Measurements from ENCODE around the gene ZNF213.

The ZNF213 gene

GRCh38 chr16:3149193-3149530, 14.3 kb downstream of the ZNF213 start:
- Histone ChIP-seq H3K27ac (ENCODE audit: extremely low read depth, low read depth, low read length) (peak overlapping the region; percentile 88; the same call in 1 of the 2 replicates), H3K4me3 (ENCODE audit: low read depth, low read length) (no peak overlapping the region), H3K36me3 (ENCODE audit: control insufficient read depth in 2 of 2, insufficient read depth in 1 of 2, low read length in 2 of 2) (no peaks in the 10 kb centered on the region), H3K9me3 (ENCODE audit: control insufficient read depth, insufficient read depth, low read depth, low read length) (no peaks in the 10 kb centered on the region), H3K4me1 (ENCODE audit: control insufficient read depth, insufficient read depth, low read length) (no peaks in the 10 kb centered on the region)
- TF ChIP-seq ZNF600 (tag by site-specific recombination; IDR thresholded peaks at IDR 0.05) (no peak), ZNF473 (tag by site-specific recombination; IDR thresholded peaks at IDR 0.05) (no peak), ZNF501 (tag by site-specific recombination; IDR thresholded peaks at IDR 0.05) (no peak), ZBTB7A (tag by site-specific recombination; IDR thresholded peaks at IDR 0.05; ENCODE audit: low read depth) (no peak), ZBTB8A (tag by site-specific recombination; IDR thresholded peaks at IDR 0.05) (no peak), ZNF37A (tag by site-specific recombination; IDR thresholded peaks at IDR 0.05) (no peak), FEZF1 (tag by site-specific recombination; IDR thresholded peaks at IDR 0.05) (no peak), ZNF530 (tag by site-specific recombination; IDR thresholded peaks at IDR 0.05; ENCODE audit: low read depth) (no peak), ZNF394 (tag by site-specific recombination; IDR thresholded peaks at IDR 0.05; ENCODE audit: borderline replicate concordance) (no peak), GLI2 (tag by site-specific recombination; IDR thresholded peaks at IDR 0.05; ENCODE audit: borderline replicate concordance, low read depth) (no peak), ZNF10 (tag by site-specific recombination; IDR thresholded peaks at IDR 0.05) (no peak)
- ChIA-PET POLR2A (interaction anchor here (1.7 to 2.3 kb wide), 3 partner anchors 10 to 20 kb away, joined by 5 to 38 read pairs (median 16); partner anchors contain the start of gene ZNF213), CTCF (interaction anchor here (0.6 to 2.4 kb wide), 5 partner anchors 9 to 1140 kb away, joined by 3 to 14 read pairs (median 3); partner anchors contain the start of gene ZNF213)

- H3K36me3 ChIP-seq (ENCODE audit: control insufficient read depth in 2 of 2, insufficient read depth in 1 of 2, low read length in 2 of 2): no peaks in the 10 kb centered on the region
- peak overlapping the region; percentile 59 for H3K4me3 ChIP-seq (ENCODE audit: low read depth, low read length)
- H3K4me1 ChIP-seq (ENCODE audit: control insufficient read depth, insufficient read depth, low read length): no peaks in the 10 kb centered on the region
- H3K9me3 ChIP-seq (ENCODE audit: control insufficient read depth, insufficient read depth, low read depth, low read length): no peaks in the 10 kb centered on the region
- ChIA-PET POLR2A (interaction anchor here (0.7 to 2.3 kb wide), 17 partner anchors 9 to 308 kb away, joined by 3 to 38 read pairs (median 5); partner anchors contain the start of genes NAA60, OR1F1, ZNF174 and ZNF213), CTCF (interaction anchor here (0.6 to 3.0 kb wide), 11 partner anchors 10 to 1139 kb away, joined by 3 to 15 read pairs (median 3); partner anchors contain the start of gene ZNF213)
- peak overlapping the region; percentile 88 for H3K27ac ChIP-seq (ENCODE audit: extremely low read depth, low read depth, low read length)
- TF ChIP-seq ZNF621 (tag by site-specific recombination; IDR thresholded peaks at IDR 0.05) (no peak), IKZF3 (tag by site-specific recombination; IDR thresholded peaks at IDR 0.05) (no peak), REST (tag by site-specific recombination; IDR thresholded peaks at IDR 0.05) (no peak), BCL6B (tag by site-specific recombination; IDR thresholded peaks at IDR 0.05) (no peak), OSR2 (tag by site-specific recombination; IDR thresholded peaks at IDR 0.05) (no peak; the same call in 1 of the 2 replicates), BCL11A (tag by site-specific recombination; IDR thresholded peaks at IDR 0.05; ENCODE audit: low read depth) (no peak), ZNF148 (tag by site-specific recombination; IDR thresholded peaks at IDR 0.05; ENCODE audit: borderline replicate concordance) (no peak), ZSCAN16 (tag by site-specific recombination; IDR thresholded peaks at IDR 0.05) (no peak), ZNF830 (tag by site-specific recombination; IDR thresholded peaks at IDR 0.05; ENCODE audit: low read depth) (no peak), ZNF133 (tag by site-specific recombination; IDR thresholded peaks at IDR 0.05) (no peak), PRDM10 (tag by site-specific recombination; IDR thresholded peaks at IDR 0.05) (peak; percentile 85), ZNF37A (tag by site-specific recombination; IDR thresholded peaks at IDR 0.05) (no peak)
These were observed 15.0 kb downstream of the ZNF213 start for GRCh38 chr16:3149630-3150345.

Measured in HEK293 (cell line).